Peyer's patch (tissue), 4 donors: ENCODE data around the gene RANBP3. TPM values are rescaled to one million over a fixed set of nuclear protein-coding genes. Genes with fewer than 3 reads are reported as not detected.
A peak's percentile ranks its signal among the peaks of the same experiment; 100 is the strongest.

ENCODE experiments used
- DNase-seq, 3 donors: peaks; one replicate each; pipeline ENCODE4 v3.0.0-alpha.2; 2017 to 2019
- H3K27ac ChIP-seq, 4 donors: fragments of 200-600 bp; sonication (generic); one replicate each; pipeline ENCODE4 v1.5.1; 2016 to 2019
- H3K27me3 ChIP-seq, 2 donors: fragments of 200-600 bp; sonication (generic); one replicate each; pipeline ENCODE4 v1.5.1; 2019
- H3K36me3 ChIP-seq, 3 donors: fragments of 200-600 bp; sonication (generic); one replicate each; pipeline ENCODE4 v1.5.1; 2016 to 2019
- H3K4me1 ChIP-seq, 4 donors: fragments of 200-600 bp; sonication (generic); one replicate each; pipeline ENCODE4 v1.5.1; 2016 to 2019
- H3K4me3 ChIP-seq, 4 donors: fragments of 200-600 bp; sonication (generic); 1 replicate in 3 of 4; 2 replicates in 1 of 4; pipeline ENCODE4 v1.5.1; 2016 to 2019; ENCODE audit warnings: mild to moderate bottlenecking in 1 of 4
- H3K9me3 ChIP-seq, 4 donors: fragments of 200-600 bp; sonication (generic); one replicate each; pipeline ENCODE4 v1.5.1; 2016 to 2019; ENCODE audit warnings: mild to moderate bottlenecking in 1 of 4
- CTCF ChIP-seq, 6 experiments: fragments of 450-650 bp in 4 of 6; fragments of 200-600 bp in 2 of 6; sonication (generic) in 1 of 6; IDR thresholded peaks; one replicate each; pipeline ENCODE4 v1.5.1; 2017 to 2019; ENCODE audit warnings: antibody characterized with exemption in 6 of 6, mild to moderate bottlenecking in 3 of 6, moderate library complexity in 1 of 6
- POLR2A ChIP-seq, 2 donors: fragments of 450-650 bp; IDR thresholded peaks; one replicate each; pipeline ENCODE4 v1.5.1; 2017; ENCODE audit warnings: antibody characterized with exemption in 2 of 2, mild to moderate bottlenecking in 2 of 2, moderate library complexity in 2 of 2
- total RNA-seq, 4 donors: library from RNA; depleted of rRNA; stranded (reverse); fragments of >200 nt; gene quantifications; one replicate each; pipeline ENCODE4 v1.1.0, GENCODE V29; 2016

Gene RANBP3
- total RNA-seq, 4 donors from 2014 or later = 59.7 to 104 (median 91.1) TPM

GRCh38 chr19:5969476-5969875, 8.5 kb downstream of the RANBP3 start:
- peak overlapping the region in 1 of 4 donors; percentile 76 for H3K27ac ChIP-seq
- DNase-seq = no peak

GRCh38 chr19:5968431-5969373, 9.2 kb downstream of the RANBP3 start:
- H3K36me3 ChIP-seq = peaks cover 0 to 9% (median 0%) of the 10 kb centered on the region in 3 donors
- H3K4me3 ChIP-seq = no peak overlapping the region
- DNase-seq = no peak

More at GRCh38 chr19:5969476-5969875, 8.5 kb downstream of the RANBP3 start:
- Histone ChIP-seq H3K4me3 (no peak overlapping the region), H3K27me3 (no peaks in the 10 kb centered on the region), H3K9me3 (no peaks in the 10 kb centered on the region), H3K4me1 (peaks cover 5 to 47% (median 14%) of the 10 kb centered on the region in 4 donors), H3K36me3 (peaks cover 0 to 13% (median 0%) of the 10 kb centered on the region in 3 donors)
- TF ChIP-seq CTCF (IDR thresholded peaks at IDR 0.05) = no peak
- TF ChIP-seq POLR2A (IDR thresholded peaks at IDR 0.05) = no peak

GRCh38 chr19:5967994-5968430, 9.9 kb downstream of the RANBP3 start:
- DNase-seq = peak in 2 of 3 donors; percentile 65 to 86
- H3K4me3 ChIP-seq = no peak overlapping the region
- H3K36me3 ChIP-seq = peaks cover 0 to 2% (median 0%) of the 10 kb centered on the region in 3 donors
- no peaks in the 10 kb centered on the region for H3K27me3 ChIP-seq
- H3K4me1 ChIP-seq = peaks cover 5 to 40% (median 16%) of the 10 kb centered on the region in 4 donors
- peak; percentile 76 to 90 (median 81) for TF ChIP-seq CTCF (IDR thresholded peaks at IDR 0.05)
- TF ChIP-seq POLR2A (IDR thresholded peaks at IDR 0.05) = no peak
- peak overlapping the region; percentile 12 to 76 (median 45) for H3K27ac ChIP-seq
- H3K9me3 ChIP-seq = no peaks in the 10 kb centered on the region

More at GRCh38 chr19:5968431-5969373, 9.2 kb downstream of the RANBP3 start:
- TF ChIP-seq POLR2A (IDR thresholded peaks at IDR 0.05) = no peak
- TF ChIP-seq CTCF (IDR thresholded peaks at IDR 0.05) = no peak
- H3K9me3 ChIP-seq = no peaks in the 10 kb centered on the region
- H3K27ac ChIP-seq = peak overlapping the region; percentile 12 to 76 (median 45)
- H3K4me1 ChIP-seq = peaks cover 5 to 40% (median 13%) of the 10 kb centered on the region in 4 donors
- H3K27me3 ChIP-seq = no peaks in the 10 kb centered on the region

GRCh38 chr19:5967571-5967970, 10.4 kb downstream of the RANBP3 start:
- peak overlapping the region in 3 of 4 donors; percentile 12 to 62 (median 53) for H3K27ac ChIP-seq
- no peaks in the 10 kb centered on the region for H3K36me3 ChIP-seq
- DNase-seq = no peak
- TF ChIP-seq POLR2A (IDR thresholded peaks at IDR 0.05) (no peak), CTCF (IDR thresholded peaks at IDR 0.05) (no peak)
- H3K9me3 ChIP-seq = no peaks in the 10 kb centered on the region
- no peak overlapping the region for H3K4me3 ChIP-seq
- no peaks in the 10 kb centered on the region for H3K27me3 ChIP-seq
- H3K4me1 ChIP-seq = peaks cover 5 to 44% (median 19%) of the 10 kb centered on the region in 4 donors

GRCh38 chr19:5966941-5967340, 11.0 kb downstream of the RANBP3 start:
- no peak overlapping the region for H3K4me3 ChIP-seq
- no peak for DNase-seq
- H3K9me3 ChIP-seq = no peaks in the 10 kb centered on the region
- no peaks in the 10 kb centered on the region for H3K27me3 ChIP-seq
- peak overlapping the region in 2 of 4 donors; percentile 53 to 62 for H3K27ac ChIP-seq
- TF ChIP-seq CTCF (IDR thresholded peaks at IDR 0.05) = no peak
- no peak for TF ChIP-seq POLR2A (IDR thresholded peaks at IDR 0.05)
- no peaks in the 10 kb centered on the region for H3K36me3 ChIP-seq
- H3K4me1 ChIP-seq = peaks cover 9 to 50% (median 26%) of the 10 kb centered on the region in 4 donors
